SK-N-MC (cell line): ENCODE measurements around the gene NEURL1.

Source experiments
- DNase-seq: peaks from one replicate; pipeline ENCODE4 v3.0.0-alpha.2; 2011; ENCODE audit warnings: low read depth, low spot score
- H3K27ac ChIP-seq: fragments of 200-600 bp; sonication (generic); 2 replicates; pipeline ENCODE4 v1.5.1; 2016; ENCODE audit warnings: mixed run types
- H3K36me3 ChIP-seq: fragments of 200-600 bp; sonication (generic); 2 replicates; pipeline ENCODE4 v1.6.1; 2017; ENCODE audit warnings: antibody characterized with exemption, low read length, mixed read lengths; ENCODE audit not compliant: insufficient read depth
- H3K4me3 ChIP-seq: fragments of 200-600 bp; sonication (generic); 2 replicates; pipeline ENCODE4 v1.5.1; 2016
- H3K9ac ChIP-seq: fragments of 200-600 bp; sonication (generic); 2 replicates; pipeline ENCODE4 v1.8.0; 2017; ENCODE audit warnings: mixed run types, mixed read lengths; ENCODE audit not compliant: insufficient read length
- H3K9me3 ChIP-seq: fragments of 200-600 bp; sonication (generic); 2 replicates; pipeline ENCODE4 v1.6.1; 2017; ENCODE audit warnings: low read depth, mild to moderate bottlenecking, antibody characterized with exemption, low read length, moderate library complexity, mixed read lengths
- EZH2 ChIP-seq: fragments of 200-600 bp; sonication (generic); IDR thresholded peaks from one replicate; pipeline ENCODE4 v1.6.1; 2017; ENCODE audit warnings: antibody characterized with exemption
- FOXP2 ChIP-seq: optimal IDR thresholded peaks from 2 replicates; pipeline ENCODE3; 2011; ENCODE audit warnings: mild to moderate bottlenecking, moderate library complexity; ENCODE audit not compliant: insufficient read depth; ENCODE audit errors: extremely low read length, control extremely low read depth
- POLR2AphosphoS5 ChIP-seq: IDR thresholded peaks from 2 replicates; pipeline ENCODE4 v1.6.1; 2012; ENCODE audit warnings: mild to moderate bottlenecking, low read depth, low read length, borderline replicate concordance

Gene NEURL1

GRCh38 chr10:103529539-103529938 is 36.0 kb downstream of the NEURL1 start:
- TF ChIP-seq FOXP2 (no peak), POLR2AphosphoS5 (no peak), EZH2 (no peak)
- Histone ChIP-seq H3K4me3 (no peak overlapping the region), H3K9me3 (no peaks in the 10 kb centered on the region), H3K36me3 (no peaks in the 10 kb centered on the region), H3K9ac (no peak overlapping the region), H3K27ac (no peak overlapping the region)
- DNase-seq = no peak

GRCh38 chr10:103533827-103534226 is 40.3 kb downstream of the NEURL1 start:
- DNase-seq = no peak
- TF ChIP-seq EZH2 (no peak), POLR2AphosphoS5 (no peak), FOXP2 (no peak)
- Histone ChIP-seq H3K9me3 (no peaks in the 10 kb centered on the region), H3K4me3 (no peak overlapping the region), H3K36me3 (no peaks in the 10 kb centered on the region), H3K27ac (no peak overlapping the region), H3K9ac (no peak overlapping the region)

- H3K9me3 ChIP-seq = no peaks in the 10 kb centered on the region
- H3K27ac ChIP-seq = no peak overlapping the region
- no peak overlapping the region for H3K4me3 ChIP-seq
- H3K9ac ChIP-seq = no peak overlapping the region
- H3K36me3 ChIP-seq = no peaks in the 10 kb centered on the region
- TF ChIP-seq POLR2AphosphoS5 (no peak), EZH2 (no peak), FOXP2 (no peak)
- DNase-seq = no peak
Observed at GRCh38 chr10:103534621-103535498, 41.4 kb downstream of the NEURL1 start.

- H3K27ac ChIP-seq = no peak overlapping the region
- no peaks in the 10 kb centered on the region for H3K36me3 ChIP-seq
- no peak for TF ChIP-seq POLR2AphosphoS5
- TF ChIP-seq FOXP2 = no peak
- TF ChIP-seq EZH2 = no peak
- H3K4me3 ChIP-seq = no peak overlapping the region
- no peaks in the 10 kb centered on the region for H3K9me3 ChIP-seq
- H3K9ac ChIP-seq = no peak overlapping the region
- no peak for DNase-seq
Observed at GRCh38 chr10:103535595-103535994, 42.1 kb downstream of the NEURL1 start.

- no peaks in the 10 kb centered on the region for H3K36me3 ChIP-seq
- no peak overlapping the region for H3K27ac ChIP-seq
- H3K9me3 ChIP-seq = no peaks in the 10 kb centered on the region
- no peak overlapping the region for H3K4me3 ChIP-seq
- no peak for DNase-seq
- TF ChIP-seq EZH2 (no peak), POLR2AphosphoS5 (no peak), FOXP2 (no peak)
- no peak overlapping the region for H3K9ac ChIP-seq
Observed at GRCh38 chr10:103539751-103540150, 46.2 kb downstream of the NEURL1 start.

- DNase-seq = no peak
Observed at GRCh38 chr10:103540722-103541121, 47.2 kb downstream of the NEURL1 start.

GRCh38 chr10:103541616-103542015 is 48.1 kb downstream of the NEURL1 start:
- H3K9ac ChIP-seq = no peak overlapping the region
- no peak for DNase-seq
- H3K4me3 ChIP-seq = no peak overlapping the region
- no peaks in the 10 kb centered on the region for H3K36me3 ChIP-seq
- TF ChIP-seq EZH2 = no peak
- no peak for TF ChIP-seq POLR2AphosphoS5
- no peak for TF ChIP-seq FOXP2
- H3K27ac ChIP-seq = no peak overlapping the region
- H3K9me3 ChIP-seq = no peaks in the 10 kb centered on the region

More at GRCh38 chr10:103540722-103541121, 47.2 kb downstream of the NEURL1 start:
- TF ChIP-seq FOXP2 (no peak), POLR2AphosphoS5 (no peak), EZH2 (no peak)
- H3K36me3 ChIP-seq = no peaks in the 10 kb centered on the region
- no peak overlapping the region for H3K4me3 ChIP-seq
- no peak overlapping the region for H3K9ac ChIP-seq
- no peaks in the 10 kb centered on the region for H3K9me3 ChIP-seq
- H3K27ac ChIP-seq = no peak overlapping the region

- TF ChIP-seq POLR2AphosphoS5 = no peak
- TF ChIP-seq FOXP2 = peak; percentile 33
- Histone ChIP-seq H3K9ac (no peak overlapping the region), H3K4me3 (peak overlapping the region; percentile 17), H3K36me3 (no peaks in the 10 kb centered on the region), H3K27ac (peak overlapping the region; percentile 78), H3K9me3 (no peaks in the 10 kb centered on the region)
- peak; percentile 55 for DNase-seq
Observed at GRCh38 chr10:103542764-103543616, 49.5 kb downstream of the NEURL1 start.
